Ishikawa (cell line): Measurements from ENCODE around the gene KIF13A.

Experiments
- CEBPB ChIP-seq: IDR thresholded peaks from 2 replicates; pipeline ENCODE4 v1.6.1; 2012
- EGR1 ChIP-seq: IDR thresholded peaks from 2 replicates; pipeline ENCODE4 v1.6.1; 2012
- FOXM1 ChIP-seq: IDR thresholded peaks from 2 replicates; pipeline ENCODE4 v1.6.1; 2012; ENCODE audit warnings: low read depth, borderline replicate concordance
- NFIC ChIP-seq: IDR thresholded peaks from 2 replicates; pipeline ENCODE4 v1.6.1; 2012
- TCF12 ChIP-seq: IDR thresholded peaks from 2 replicates; pipeline ENCODE4 v1.6.1; 2012; ENCODE audit warnings: low read depth
- TF ChIP-seq, protein P1 (sequence below): IDR thresholded peaks from 2 replicates; pipeline ENCODE4 v1.6.1; 2012
- TF ChIP-seq, protein P2 (sequence below): IDR thresholded peaks from 2 replicates; pipeline ENCODE4 v1.6.1; 2012; ENCODE audit warnings: low read depth, mild to moderate bottlenecking

DNA sequence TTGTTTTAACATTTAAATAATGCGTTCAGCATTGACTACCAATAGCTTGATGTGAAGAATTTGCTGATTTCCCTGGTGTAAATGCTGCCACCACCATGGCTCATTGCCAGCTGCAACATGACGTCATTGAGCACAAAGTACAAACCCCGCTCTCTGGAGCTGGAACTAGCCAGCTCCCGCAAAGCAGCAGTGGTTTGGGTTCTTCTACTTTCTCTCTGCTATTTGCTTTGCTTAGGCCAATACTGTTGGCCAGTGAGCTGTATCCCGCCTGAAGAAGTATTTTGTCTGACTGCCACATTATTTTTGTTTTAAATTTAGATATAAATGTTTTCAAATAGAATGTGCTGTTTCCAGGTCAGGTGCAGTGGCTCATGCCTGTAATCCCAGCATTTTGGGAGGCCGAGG is 47.4 kb upstream of the KIF13A start:
- TF ChIP-seq CEBPB (no peak), NFIC (peak; percentile 20; the same call in 1 of the 2 replicates), FOXM1 (no peak), EGR1 (no peak), TCF12 (no peak)
- TF ChIP-seq, protein P1, sequence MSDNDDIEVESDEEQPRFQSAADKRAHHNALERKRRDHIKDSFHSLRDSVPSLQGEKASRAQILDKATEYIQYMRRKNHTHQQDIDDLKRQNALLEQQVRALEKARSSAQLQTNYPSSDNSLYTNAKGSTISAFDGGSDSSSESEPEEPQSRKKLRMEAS: no peak
- TF ChIP-seq, protein P2, sequence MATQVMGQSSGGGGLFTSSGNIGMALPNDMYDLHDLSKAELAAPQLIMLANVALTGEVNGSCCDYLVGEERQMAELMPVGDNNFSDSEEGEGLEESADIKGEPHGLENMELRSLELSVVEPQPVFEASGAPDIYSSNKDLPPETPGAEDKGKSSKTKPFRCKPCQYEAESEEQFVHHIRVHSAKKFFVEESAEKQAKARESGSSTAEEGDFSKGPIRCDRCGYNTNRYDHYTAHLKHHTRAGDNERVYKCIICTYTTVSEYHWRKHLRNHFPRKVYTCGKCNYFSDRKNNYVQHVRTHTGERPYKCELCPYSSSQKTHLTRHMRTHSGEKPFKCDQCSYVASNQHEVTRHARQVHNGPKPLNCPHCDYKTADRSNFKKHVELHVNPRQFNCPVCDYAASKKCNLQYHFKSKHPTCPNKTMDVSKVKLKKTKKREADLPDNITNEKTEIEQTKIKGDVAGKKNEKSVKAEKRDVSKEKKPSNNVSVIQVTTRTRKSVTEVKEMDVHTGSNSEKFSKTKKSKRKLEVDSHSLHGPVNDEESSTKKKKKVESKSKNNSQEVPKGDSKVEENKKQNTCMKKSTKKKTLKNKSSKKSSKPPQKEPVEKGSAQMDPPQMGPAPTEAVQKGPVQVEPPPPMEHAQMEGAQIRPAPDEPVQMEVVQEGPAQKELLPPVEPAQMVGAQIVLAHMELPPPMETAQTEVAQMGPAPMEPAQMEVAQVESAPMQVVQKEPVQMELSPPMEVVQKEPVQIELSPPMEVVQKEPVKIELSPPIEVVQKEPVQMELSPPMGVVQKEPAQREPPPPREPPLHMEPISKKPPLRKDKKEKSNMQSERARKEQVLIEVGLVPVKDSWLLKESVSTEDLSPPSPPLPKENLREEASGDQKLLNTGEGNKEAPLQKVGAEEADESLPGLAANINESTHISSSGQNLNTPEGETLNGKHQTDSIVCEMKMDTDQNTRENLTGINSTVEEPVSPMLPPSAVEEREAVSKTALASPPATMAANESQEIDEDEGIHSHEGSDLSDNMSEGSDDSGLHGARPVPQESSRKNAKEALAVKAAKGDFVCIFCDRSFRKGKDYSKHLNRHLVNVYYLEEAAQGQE: no peak
